Tibial nerve (tissue), 3 donors: Measurements from ENCODE around the gene NCOA3.

Source experiments
- POLR2A ChIP-seq, 2 donors: fragments of 450-650 bp; IDR thresholded peaks; one replicate each; pipeline ENCODE4 v1.6.1; 2017; ENCODE audit warnings: antibody characterized with exemption in 2 of 2, mild to moderate bottlenecking in 2 of 2, moderate library complexity in 2 of 2
- TF ChIP-seq, protein P1 (sequence below), 5 experiments: fragments of 200-600 bp in 3 of 5; fragments of 450-650 bp in 2 of 5; sonication (generic) in 3 of 5; IDR thresholded peaks; one replicate each; pipeline ENCODE4 v1.5.1; 2016 to 2019; ENCODE audit warnings: antibody characterized with exemption in 5 of 5, mild to moderate bottlenecking in 3 of 5, moderate library complexity in 2 of 5

DNA sequence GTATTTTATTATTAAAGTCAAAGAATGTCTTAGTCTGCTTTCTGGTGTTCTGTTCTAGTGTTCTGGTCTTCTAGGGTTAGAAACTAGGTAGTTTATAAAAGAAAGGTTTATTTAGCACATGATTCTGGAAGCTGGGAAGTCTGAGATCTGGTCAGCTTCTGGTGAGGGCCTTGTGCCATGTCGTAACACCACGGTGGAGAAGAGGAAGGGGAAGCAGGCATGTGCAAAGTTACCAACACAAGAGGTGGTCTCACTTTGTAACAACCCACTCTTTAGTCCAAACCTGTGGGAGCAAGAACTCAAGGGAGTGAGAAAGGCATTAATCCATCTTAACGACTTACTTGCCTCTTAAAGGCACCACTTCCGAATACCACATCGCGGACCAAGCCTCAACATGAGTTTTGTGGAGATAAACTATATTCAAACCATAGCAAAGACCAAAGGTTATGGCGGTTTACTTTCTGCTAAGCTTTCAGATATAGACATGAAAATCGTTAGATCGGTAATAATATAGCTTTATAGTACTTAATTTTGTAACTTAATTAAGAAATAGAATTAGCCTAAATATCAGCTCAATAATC is 99.4 kb downstream of the NCOA3 start:
- TF ChIP-seq POLR2A (IDR thresholded peaks at IDR 0.05) = no peak
- TF ChIP-seq, protein P1, sequence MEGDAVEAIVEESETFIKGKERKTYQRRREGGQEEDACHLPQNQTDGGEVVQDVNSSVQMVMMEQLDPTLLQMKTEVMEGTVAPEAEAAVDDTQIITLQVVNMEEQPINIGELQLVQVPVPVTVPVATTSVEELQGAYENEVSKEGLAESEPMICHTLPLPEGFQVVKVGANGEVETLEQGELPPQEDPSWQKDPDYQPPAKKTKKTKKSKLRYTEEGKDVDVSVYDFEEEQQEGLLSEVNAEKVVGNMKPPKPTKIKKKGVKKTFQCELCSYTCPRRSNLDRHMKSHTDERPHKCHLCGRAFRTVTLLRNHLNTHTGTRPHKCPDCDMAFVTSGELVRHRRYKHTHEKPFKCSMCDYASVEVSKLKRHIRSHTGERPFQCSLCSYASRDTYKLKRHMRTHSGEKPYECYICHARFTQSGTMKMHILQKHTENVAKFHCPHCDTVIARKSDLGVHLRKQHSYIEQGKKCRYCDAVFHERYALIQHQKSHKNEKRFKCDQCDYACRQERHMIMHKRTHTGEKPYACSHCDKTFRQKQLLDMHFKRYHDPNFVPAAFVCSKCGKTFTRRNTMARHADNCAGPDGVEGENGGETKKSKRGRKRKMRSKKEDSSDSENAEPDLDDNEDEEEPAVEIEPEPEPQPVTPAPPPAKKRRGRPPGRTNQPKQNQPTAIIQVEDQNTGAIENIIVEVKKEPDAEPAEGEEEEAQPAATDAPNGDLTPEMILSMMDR (IDR thresholded peaks at IDR 0.05) = no peak
